Femur (tissue), 1 donor: ENCODE results near the gene ITGA2.
A peak's percentile ranks its signal among the peaks of the same experiment; 100 is the strongest.

Experiments
- DNase-seq: peaks from one replicate; pipeline ENCODE4 v3.0.0-alpha.2; 2017

The ITGA2 gene

DNA sequence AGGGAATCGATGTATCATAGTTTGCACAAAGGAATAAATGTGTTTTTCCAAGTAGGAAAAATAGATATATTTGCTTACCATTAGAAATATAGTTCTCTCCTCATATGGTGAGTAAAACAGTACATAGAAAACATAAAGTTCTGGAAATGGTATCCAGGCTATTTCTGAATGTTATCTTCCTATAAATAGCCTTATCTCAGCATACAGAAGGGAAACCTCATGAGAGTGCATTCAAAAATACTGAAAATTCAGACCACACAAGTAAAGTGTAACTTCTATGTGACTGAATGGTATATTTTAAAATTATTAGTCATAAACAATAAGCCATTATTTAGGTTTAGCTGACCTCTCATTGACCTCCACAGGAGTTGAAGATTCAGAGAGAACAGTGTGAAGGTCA is 76.9 kb downstream of the ITGA2 start:
- no peak for DNase-seq

DNA sequence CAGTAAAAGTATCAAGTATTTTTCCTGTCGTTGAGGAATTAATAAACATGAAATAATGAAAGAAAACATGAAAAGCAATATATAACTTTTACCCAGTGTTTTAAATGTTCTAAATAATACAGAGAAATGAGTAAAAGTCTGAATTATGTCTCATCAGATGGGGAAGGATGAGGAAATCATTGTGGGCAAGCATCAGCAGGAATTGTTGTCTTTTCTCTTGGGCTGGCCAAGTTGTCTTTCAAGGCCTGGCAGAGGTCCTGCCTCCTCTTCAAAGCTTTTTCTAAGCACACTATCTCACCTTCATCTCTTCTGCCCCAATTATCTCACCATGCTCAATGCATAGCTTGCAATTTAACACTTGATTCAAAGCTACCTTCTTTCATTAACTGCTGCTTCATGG is 78.5 kb downstream of the ITGA2 start:
- no peak for DNase-seq

GRCh38 chr5:53068291-53068836 is 79.2 kb downstream of the ITGA2 start:
- DNase-seq = peak; percentile 34

- peak; percentile 72 for DNase-seq
These were observed 80.5 kb downstream of the ITGA2 start for GRCh38 chr5:53069626-53070025.

GRCh38 chr5:53071298-53071697 is 82.1 kb downstream of the ITGA2 start:
- no peak for DNase-seq

- DNase-seq = no peak
These were observed 82.6 kb downstream of the ITGA2 start for GRCh38 chr5:53071738-53072137.

- peak; percentile 33 for DNase-seq
These were observed 84.2 kb downstream of the ITGA2 start for GRCh38 chr5:53073348-53073747.

GRCh38 chr5:53076014-53076583 is 86.9 kb downstream of the ITGA2 start:
- no peak for DNase-seq

DNA sequence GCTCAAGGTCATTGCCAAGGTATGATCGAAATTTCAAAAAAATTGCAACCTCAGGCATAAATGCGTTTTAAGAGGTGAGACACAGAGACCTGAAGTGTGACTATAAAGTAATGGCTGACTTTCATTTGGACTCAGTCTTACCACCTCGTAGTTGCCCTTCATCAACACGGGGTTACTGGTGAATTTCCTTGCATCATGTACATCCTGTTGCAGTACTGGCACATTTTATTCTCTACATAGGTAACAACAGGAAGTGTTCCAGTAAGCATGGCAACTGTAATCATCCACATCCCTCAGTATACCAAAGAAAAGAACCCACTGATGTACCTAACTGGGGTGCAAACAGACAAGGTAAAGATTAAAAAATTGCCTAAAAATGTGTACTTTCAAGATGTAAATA is 91.1 kb downstream of the ITGA2 start:
- no peak for DNase-seq

GRCh38 chr5:53083927-53084326 is 94.8 kb downstream of the ITGA2 start:
- no peak for DNase-seq

DNA sequence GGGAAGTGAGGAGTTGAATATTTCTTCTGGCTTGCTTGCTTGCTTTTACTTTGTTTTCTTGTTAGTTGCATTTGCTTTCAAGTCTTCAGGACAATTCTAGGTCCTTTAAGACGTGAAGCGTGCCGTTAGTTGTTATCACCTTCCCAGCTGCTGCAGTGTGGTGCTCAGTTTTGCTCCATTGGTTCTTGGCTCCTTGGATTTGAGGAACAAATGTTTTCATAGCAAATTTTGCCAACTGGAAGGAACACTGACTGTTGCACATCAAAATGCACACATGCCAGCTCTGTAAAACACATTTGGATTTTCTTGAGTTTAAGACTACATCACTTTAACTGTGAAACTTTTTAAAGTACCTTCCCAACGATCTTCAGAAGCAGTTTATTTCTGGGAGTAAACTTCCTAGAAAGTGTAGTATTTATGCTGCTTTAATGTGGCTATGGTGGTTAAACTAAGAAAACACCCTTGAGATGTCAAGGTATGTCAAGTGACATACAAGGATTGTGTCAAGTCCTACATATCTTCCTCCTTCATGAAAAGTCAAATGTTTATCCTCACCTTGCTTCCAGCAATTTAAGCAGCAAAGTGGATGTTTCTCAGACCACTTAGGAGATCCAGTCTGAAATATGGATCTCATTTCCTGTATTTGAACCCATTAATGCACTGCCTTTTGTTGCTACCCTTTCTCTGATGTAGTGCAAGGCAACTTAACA is 95.5 kb downstream of the ITGA2 start:
- DNase-seq = peak; percentile 54

GRCh38 chr5:53087171-53087570 is 98.0 kb downstream of the ITGA2 start:
- no peak for DNase-seq

GRCh38 chr5:53087621-53088121 is 98.5 kb downstream of the ITGA2 start:
- peak; percentile 59 for DNase-seq

DNA sequence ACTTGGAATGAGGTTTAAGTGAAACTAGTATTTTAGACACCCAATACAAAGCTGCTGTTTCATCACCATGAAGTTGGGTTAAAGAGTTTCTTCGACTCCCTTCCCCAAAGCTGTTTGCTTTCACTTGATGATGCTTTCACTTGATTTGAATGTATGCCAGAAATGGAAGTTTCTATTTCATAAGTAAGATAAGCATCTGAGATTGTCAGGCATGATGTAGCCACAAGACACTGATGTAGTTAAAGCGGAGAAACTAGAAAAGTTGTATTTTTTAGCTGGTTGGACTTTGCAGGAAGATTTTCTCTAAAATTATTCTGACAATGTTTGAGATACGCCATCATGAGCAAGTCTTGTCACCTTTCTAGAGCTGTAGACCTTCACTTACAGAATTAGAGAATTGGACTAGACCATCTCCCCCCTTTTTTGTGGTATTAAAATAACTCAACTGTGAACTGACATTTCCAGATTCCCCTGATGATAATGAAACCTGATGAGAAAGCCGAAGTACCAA is 100.4 kb downstream of the ITGA2 start:
- no peak for DNase-seq

GRCh38 chr5:53090229-53090628 is 101.1 kb downstream of the ITGA2 start:
- DNase-seq = no peak

DNA sequence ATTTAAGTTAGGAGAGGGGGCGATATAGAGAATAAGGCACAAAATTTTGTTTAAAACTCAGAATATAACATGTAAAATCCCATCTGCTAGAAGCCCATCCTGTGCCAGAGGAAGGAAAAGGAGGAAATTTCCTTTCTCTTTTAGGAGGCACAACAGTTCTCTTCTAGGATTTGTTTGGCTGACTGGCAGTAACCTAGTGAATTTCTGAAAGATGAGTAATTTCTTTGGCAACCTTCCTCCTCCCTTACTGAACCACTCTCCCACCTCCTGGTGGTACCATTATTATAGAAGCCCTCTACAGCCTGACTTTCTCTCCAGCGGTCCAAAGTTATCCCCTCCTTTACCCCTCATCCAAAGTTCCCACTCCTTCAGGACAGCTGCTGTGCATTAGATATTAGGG is 102.1 kb downstream of the ITGA2 start:
- no peak for DNase-seq

- no peak for DNase-seq
These were observed 103.1 kb downstream of the ITGA2 start for GRCh38 chr5:53092242-53092641.

- peak; percentile 44 for DNase-seq
These were observed 106.1 kb downstream of the ITGA2 start for GRCh38 chr5:53095217-53095616.

- DNase-seq = peak; percentile 79
These were observed 106.9 kb downstream of the ITGA2 start for GRCh38 chr5:53095931-53096525.

DNA sequence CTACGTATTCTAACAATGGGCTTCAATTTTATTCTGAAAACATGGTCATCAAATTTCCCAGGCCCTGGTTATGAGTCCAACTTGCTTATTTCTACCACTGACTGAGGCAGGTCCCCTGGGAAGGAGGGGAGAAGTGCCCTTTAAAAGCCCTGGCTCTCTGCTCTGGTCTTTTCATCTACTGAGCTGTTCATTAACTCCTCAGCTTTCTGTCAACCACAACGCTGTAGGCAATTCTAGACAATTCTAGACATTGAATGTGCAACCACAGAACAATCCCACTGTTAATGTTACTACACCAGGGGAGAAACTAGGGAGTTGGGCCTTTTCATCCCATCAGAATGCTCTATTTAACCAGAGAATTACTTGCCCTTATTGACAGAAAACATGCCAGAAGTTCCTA is 110.4 kb downstream of the ITGA2 start:
- DNase-seq = no peak

GRCh38 chr5:53100606-53101005 is 111.5 kb downstream of the ITGA2 start:
- no peak for DNase-seq

DNA sequence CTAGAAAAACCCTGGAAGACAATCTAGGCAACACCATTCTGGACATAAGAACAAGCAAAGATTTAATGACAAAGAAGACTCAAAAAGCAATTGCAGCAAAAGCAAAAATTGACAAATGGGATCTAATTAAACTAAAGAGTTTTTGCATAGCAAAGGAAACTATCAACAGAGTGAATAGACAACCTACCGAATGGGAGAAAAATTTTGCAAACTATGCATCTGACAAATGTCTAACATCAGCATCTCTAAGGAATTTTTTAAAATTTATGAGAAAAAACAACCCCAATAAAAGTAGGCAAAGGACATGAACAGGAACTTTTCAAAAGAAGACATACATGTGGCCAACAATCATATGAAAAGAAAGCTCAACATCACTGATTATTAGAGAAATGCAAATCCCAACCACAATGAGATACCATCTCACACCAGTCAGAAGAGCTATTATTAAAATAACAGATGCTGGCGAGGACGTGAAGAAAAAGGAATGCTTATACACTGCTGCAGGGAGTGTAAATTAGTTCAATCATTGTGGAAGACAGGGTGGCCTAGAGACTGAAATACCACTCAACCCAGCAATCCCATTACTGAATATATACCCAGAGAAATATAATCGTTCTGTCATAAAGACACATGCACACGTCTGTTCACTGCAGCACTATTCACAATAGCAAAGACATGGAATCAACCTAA is 116.6 kb downstream of the ITGA2 start:
- DNase-seq = no peak

- no peak for DNase-seq
These were observed 119.9 kb downstream of the ITGA2 start for GRCh38 chr5:53109056-53109442.
